ENCODE results near the gene KRT17.

- TF ChIP-seq POLR2A (IDR thresholded peaks at IDR 0.05; ENCODE audit: low read length) = no peak
- no peak for TF ChIP-seq GATA1 (IDR thresholded peaks at IDR 0.05; ENCODE audit: low read depth, low read length)
These were observed 5.1 kb downstream of the KRT17 start for GRCh38 chr17:41619036-41619926.

All from erythroblast (primary cell).